Measurements from ENCODE around the gene ABCA4.

ABCA4 gene

GRCh38 chr1:93988634-93989350 lies 132.2 kb downstream of the ABCA4 start:
- in situ Hi-C loops (cut with HindIII; ENCODE audit: low sequenced_read_pairs): no loop called here

- in situ Hi-C loops (cut with HindIII; ENCODE audit: low sequenced_read_pairs): no loop called here
Observed at GRCh38 chr1:93981274-93981667, 139.7 kb downstream of the ABCA4 start.

- in situ Hi-C loops (cut with HindIII; ENCODE audit: low sequenced_read_pairs): no loop called here
Observed at GRCh38 chr1:93980320-93981273, 140.4 kb downstream of the ABCA4 start.

GRCh38 chr1:93979718-93980319 lies 141.1 kb downstream of the ABCA4 start:
- in situ Hi-C loops (cut with HindIII; ENCODE audit: low sequenced_read_pairs): no loop called here

GRCh38 chr1:93979040-93979717 lies 141.8 kb downstream of the ABCA4 start:
- in situ Hi-C loops (cut with HindIII; ENCODE audit: low sequenced_read_pairs): no loop called here

GRCh38 chr1:93977598-93977945 lies 143.4 kb downstream of the ABCA4 start:
- in situ Hi-C loops (cut with HindIII; ENCODE audit: low sequenced_read_pairs): no loop called here

- in situ Hi-C loops (cut with HindIII; ENCODE audit: low sequenced_read_pairs): no loop called here
Observed at GRCh38 chr1:93976711-93977597, 144.0 kb downstream of the ABCA4 start.

GRCh38 chr1:93976291-93976690 lies 144.7 kb downstream of the ABCA4 start:
- in situ Hi-C loops (cut with HindIII; ENCODE audit: low sequenced_read_pairs): no loop called here

- in situ Hi-C loops (cut with HindIII; ENCODE audit: low sequenced_read_pairs): no loop called here
Observed at GRCh38 chr1:93972341-93972740, 148.6 kb downstream of the ABCA4 start.

GRCh38 chr1:93969887-93970286 lies 151.1 kb downstream of the ABCA4 start:
- in situ Hi-C loops (cut with HindIII; ENCODE audit: low sequenced_read_pairs): loop anchor here (5.0 kb wide), 1 partner anchor 53 kb away; no protein-coding TSS in a partner anchor

GRCh38 chr1:93969371-93969770 lies 151.6 kb downstream of the ABCA4 start:
- in situ Hi-C loops (cut with HindIII; ENCODE audit: low sequenced_read_pairs): loop anchor here (5.0 kb wide), 1 partner anchor 52 kb away; no protein-coding TSS in a partner anchor

- in situ Hi-C loops (cut with HindIII; ENCODE audit: low sequenced_read_pairs): loop anchor here (5.0 kb wide), 1 partner anchor 50 kb away; no protein-coding TSS in a partner anchor
Observed at GRCh38 chr1:93967306-93967705, 153.6 kb downstream of the ABCA4 start.

GRCh38 chr1:93965888-93966287 lies 155.1 kb downstream of the ABCA4 start:
- in situ Hi-C loops (cut with HindIII; ENCODE audit: low sequenced_read_pairs): loop anchor here (5.0 kb wide), 1 partner anchor 49 kb away; no protein-coding TSS in a partner anchor

- in situ Hi-C loops (cut with HindIII; ENCODE audit: low sequenced_read_pairs): loop anchor here (5.0 kb wide), 1 partner anchor 48 kb away; no protein-coding TSS in a partner anchor
Observed at GRCh38 chr1:93965256-93965655, 155.7 kb downstream of the ABCA4 start.

- in situ Hi-C loops (cut with HindIII; ENCODE audit: low sequenced_read_pairs): loop anchor here (5.0 kb wide), 1 partner anchor 47 kb away; no protein-coding TSS in a partner anchor
Observed at GRCh38 chr1:93964777-93965200, 156.2 kb downstream of the ABCA4 start.

- in situ Hi-C loops (cut with HindIII; ENCODE audit: low sequenced_read_pairs): no loop called here
Observed at GRCh38 chr1:93964096-93964776, 156.7 kb downstream of the ABCA4 start.

GRCh38 chr1:93963585-93963984 lies 157.4 kb downstream of the ABCA4 start:
- in situ Hi-C loops (cut with HindIII; ENCODE audit: low sequenced_read_pairs): no loop called here

- in situ Hi-C loops (cut with HindIII; ENCODE audit: low sequenced_read_pairs): no loop called here
Observed at GRCh38 chr1:93961906-93962305, 159.0 kb downstream of the ABCA4 start.

GRCh38 chr1:93961443-93961842 lies 159.5 kb downstream of the ABCA4 start:
- in situ Hi-C loops (cut with HindIII; ENCODE audit: low sequenced_read_pairs): no loop called here
